ENCODE measurements around the gene UBE2V1. TPM values are rescaled to one million over a fixed set of nuclear protein-coding genes. Genes with fewer than 3 reads are reported as not detected.
A peak's percentile ranks its signal among the peaks of the same experiment; 100 is the strongest.

Gene UBE2V1
- total RNA-seq, 1 donor from 2014 or later = 223 TPM

GRCh38 chr20:50038574-50038991 is 74.4 kb downstream of the UBE2V1 start:
- H3K36me3 Mint-ChIP-seq (ENCODE audit: low read depth, unreplicated experiment) = peaks cover 8% of the 10 kb centered on the region
- no peak overlapping the region for H3K27ac Mint-ChIP-seq (ENCODE audit: unreplicated experiment)
- peaks cover 20% of the 10 kb centered on the region for H3K4me1 Mint-ChIP-seq (ENCODE audit: unreplicated experiment)
- DNase-seq (ENCODE audit: low spot score) = no peak
- H3K4me3 Mint-ChIP-seq (ENCODE audit: unreplicated experiment) = no peak overlapping the region
- TF ChIP-seq CTCF (IDR thresholded peaks at IDR 0.05; ENCODE audit: unreplicated experiment) = no peak
- H3K27me3 Mint-ChIP-seq (ENCODE audit: unreplicated experiment) = peaks cover 10% of the 10 kb centered on the region
- H3K9me3 Mint-ChIP-seq (ENCODE audit: unreplicated experiment) = no peaks in the 10 kb centered on the region

GRCh38 chr20:50038169-50038568 is 74.8 kb downstream of the UBE2V1 start:
- peak overlapping the region; percentile 63 for H3K27ac Mint-ChIP-seq (ENCODE audit: unreplicated experiment)
- no peak overlapping the region for H3K4me3 Mint-ChIP-seq (ENCODE audit: unreplicated experiment)
- peaks cover 8% of the 10 kb centered on the region for H3K36me3 Mint-ChIP-seq (ENCODE audit: low read depth, unreplicated experiment)
- TF ChIP-seq CTCF (IDR thresholded peaks at IDR 0.05; ENCODE audit: unreplicated experiment) = no peak
- no peak for DNase-seq (ENCODE audit: low spot score)
- H3K4me1 Mint-ChIP-seq (ENCODE audit: unreplicated experiment) = peaks cover 19% of the 10 kb centered on the region
- no peaks in the 10 kb centered on the region for H3K9me3 Mint-ChIP-seq (ENCODE audit: unreplicated experiment)
- H3K27me3 Mint-ChIP-seq (ENCODE audit: unreplicated experiment) = peaks cover 10% of the 10 kb centered on the region

GRCh38 chr20:50037575-50037974 is 75.4 kb downstream of the UBE2V1 start:
- DNase-seq (ENCODE audit: low spot score) = no peak
- H3K36me3 Mint-ChIP-seq (ENCODE audit: low read depth, unreplicated experiment) = peaks cover 8% of the 10 kb centered on the region
- H3K4me1 Mint-ChIP-seq (ENCODE audit: unreplicated experiment) = peaks cover 14% of the 10 kb centered on the region
- H3K27me3 Mint-ChIP-seq (ENCODE audit: unreplicated experiment) = peaks cover 10% of the 10 kb centered on the region
- no peak overlapping the region for H3K4me3 Mint-ChIP-seq (ENCODE audit: unreplicated experiment)
- H3K9me3 Mint-ChIP-seq (ENCODE audit: unreplicated experiment) = no peaks in the 10 kb centered on the region
- TF ChIP-seq CTCF (IDR thresholded peaks at IDR 0.05; ENCODE audit: unreplicated experiment) = no peak
- peak overlapping the region; percentile 63 for H3K27ac Mint-ChIP-seq (ENCODE audit: unreplicated experiment)

GRCh38 chr20:50037123-50037522 is 75.8 kb downstream of the UBE2V1 start:
- DNase-seq (ENCODE audit: low spot score) = no peak
- Mint-ChIP-seq H3K4me3 (ENCODE audit: unreplicated experiment) (no peak overlapping the region), H3K9me3 (ENCODE audit: unreplicated experiment) (no peaks in the 10 kb centered on the region), H3K36me3 (ENCODE audit: low read depth, unreplicated experiment) (peaks cover 8% of the 10 kb centered on the region), H3K4me1 (ENCODE audit: unreplicated experiment) (peaks cover 14% of the 10 kb centered on the region), H3K27me3 (ENCODE audit: unreplicated experiment) (peaks cover 10% of the 10 kb centered on the region), H3K27ac (ENCODE audit: unreplicated experiment) (no peak overlapping the region)
- TF ChIP-seq CTCF (IDR thresholded peaks at IDR 0.05; ENCODE audit: unreplicated experiment) = no peak

GRCh38 chr20:50036703-50037102 is 76.2 kb downstream of the UBE2V1 start:
- Mint-ChIP-seq H3K4me1 (ENCODE audit: unreplicated experiment) (peaks cover 14% of the 10 kb centered on the region), H3K36me3 (ENCODE audit: low read depth, unreplicated experiment) (peaks cover 8% of the 10 kb centered on the region), H3K4me3 (ENCODE audit: unreplicated experiment) (no peak overlapping the region), H3K27me3 (ENCODE audit: unreplicated experiment) (peaks cover 10% of the 10 kb centered on the region), H3K9me3 (ENCODE audit: unreplicated experiment) (no peaks in the 10 kb centered on the region), H3K27ac (ENCODE audit: unreplicated experiment) (no peak overlapping the region)
- DNase-seq (ENCODE audit: low spot score) = no peak
- no peak for TF ChIP-seq CTCF (IDR thresholded peaks at IDR 0.05; ENCODE audit: unreplicated experiment)

Data from endothelial cell (in vitro differentiated cells).